H9 (cell line): ENCODE data around the gene CXCL10. TPM values are rescaled to one million over a fixed set of nuclear protein-coding genes. Genes with fewer than 3 reads are reported as not detected.

Experiments
- DNase-seq: peaks from one replicate; pipeline ENCODE4 v3.0.0-alpha.2; 2017
- H2AFZ ChIP-seq: one replicate; pipeline ENCODE4 v1.6.1; 2013; ENCODE audit warnings: mild to moderate bottlenecking, low read length, control low read depth, moderate library complexity
- H2AK5ac ChIP-seq: 2 replicates; pipeline ENCODE4 v1.6.1; 2013; ENCODE audit warnings: low read length, control low read depth, mixed read lengths; ENCODE audit not compliant: insufficient read length
- H2BK120ac ChIP-seq: one replicate; pipeline ENCODE4 v1.6.1; 2013; ENCODE audit warnings: low read depth, mild to moderate bottlenecking, low read length, control low read depth, inconsistent platforms; ENCODE audit not compliant: poor library complexity, severe bottlenecking
- H2BK12ac ChIP-seq: 2 replicates; pipeline ENCODE4 v1.6.1; 2013; ENCODE audit warnings: low read length, control low read depth, mixed read lengths, low read depth; ENCODE audit not compliant: insufficient read length
- H2BK15ac ChIP-seq: 2 replicates; pipeline ENCODE4 v1.6.1; 2013; ENCODE audit warnings: low read depth, low read length, control low read depth
- H2BK20ac ChIP-seq: one replicate; pipeline ENCODE4 v1.6.1; 2013; ENCODE audit warnings: low read depth, mild to moderate bottlenecking, low read length, control low read depth, inconsistent platforms; ENCODE audit not compliant: poor library complexity, severe bottlenecking
- H2BK5ac ChIP-seq: 2 replicates; pipeline ENCODE4 v1.6.1; 2013; ENCODE audit warnings: low read length, control low read depth, mixed read lengths; ENCODE audit not compliant: insufficient read length
- H3K14ac ChIP-seq: 2 replicates; pipeline ENCODE4 v1.6.1; 2013; ENCODE audit warnings: low read length, control low read depth; ENCODE audit not compliant: insufficient read depth
- H3K18ac ChIP-seq: 2 replicates; pipeline ENCODE4 v1.6.1; 2013; ENCODE audit warnings: low read depth, mild to moderate bottlenecking, mixed read lengths, low read length, control low read depth; ENCODE audit not compliant: insufficient read length
- H3K23ac ChIP-seq: 2 replicates; pipeline ENCODE4 v1.6.1; 2013; ENCODE audit warnings: low read length, control low read depth, mixed read lengths, low read depth; ENCODE audit not compliant: insufficient read length
- H3K23me2 ChIP-seq: 2 replicates; pipeline ENCODE4 v1.6.1; 2013; ENCODE audit warnings: low read depth, mild to moderate bottlenecking, mixed read lengths, low read length, control low read depth; ENCODE audit not compliant: insufficient read length, poor library complexity, severe bottlenecking
- H3K27ac ChIP-seq: 2 replicates; pipeline ENCODE4 v1.5.1; 2013; ENCODE audit warnings: low read length, control low read depth, mixed read lengths, low read depth; ENCODE audit not compliant: insufficient read length
- H3K27me3 ChIP-seq: 2 replicates; pipeline ENCODE4 v1.6.1; 2013; ENCODE audit warnings: low read length, control low read depth, inconsistent platforms; ENCODE audit not compliant: insufficient read depth
- H3K4ac ChIP-seq: 2 replicates; pipeline ENCODE4 v1.6.1; 2013; ENCODE audit warnings: low read depth, mild to moderate bottlenecking, control low read depth, inconsistent platforms, low read length, moderate library complexity
- H3K4me1 ChIP-seq: 2 replicates; pipeline ENCODE4 v1.6.1; 2013; ENCODE audit warnings: low read length, control low read depth, inconsistent platforms; ENCODE audit not compliant: insufficient read depth
- H3K4me2 ChIP-seq: 2 replicates; pipeline ENCODE4 v1.6.1; 2013; ENCODE audit warnings: low read length, control low read depth, mixed read lengths; ENCODE audit not compliant: insufficient read length, insufficient read depth
- H3K56ac ChIP-seq: 2 replicates; pipeline ENCODE4 v1.6.1; 2013; ENCODE audit warnings: low read depth, mild to moderate bottlenecking, mixed read lengths, low read length, control low read depth; ENCODE audit not compliant: insufficient read length
- H3K79me1 ChIP-seq: 2 replicates; pipeline ENCODE4 v1.6.1; 2013; ENCODE audit warnings: low read depth, mild to moderate bottlenecking, moderate library complexity, low read length, control low read depth, inconsistent platforms; ENCODE audit not compliant: insufficient read depth, poor library complexity, severe bottlenecking
- H3K79me2 ChIP-seq: 2 replicates; pipeline ENCODE4 v1.6.1; 2013; ENCODE audit warnings: low read length, control low read depth, inconsistent platforms; ENCODE audit not compliant: insufficient read depth
- H3K9ac ChIP-seq: 2 replicates; pipeline ENCODE4 v1.6.1; 2013; ENCODE audit warnings: low read length, control low read depth, mixed read lengths; ENCODE audit not compliant: insufficient read length; ENCODE audit errors: extremely low read depth
- H3K9me3 ChIP-seq: one replicate; pipeline ENCODE4 v1.6.1; 2013; ENCODE audit warnings: low read depth, low read length, inconsistent platforms; ENCODE audit not compliant: control insufficient read depth
- H3T11ph ChIP-seq: one replicate; pipeline ENCODE4 v1.6.1; 2013; ENCODE audit warnings: mild to moderate bottlenecking, low read length, control low read depth, inconsistent platforms
- H4K20me1 ChIP-seq: one replicate; pipeline ENCODE4 v1.6.1; 2013; ENCODE audit not compliant: control insufficient read depth, insufficient read length, insufficient read depth
- H4K5ac ChIP-seq: 2 replicates; pipeline ENCODE4 v1.6.1; 2013; ENCODE audit warnings: low read depth, mild to moderate bottlenecking, mixed read lengths, low read length, control low read depth; ENCODE audit not compliant: insufficient read length
- H4K8ac ChIP-seq: replicated peaks from 2 replicates; pipeline ENCODE4 v1.6.1; 2013; ENCODE audit warnings: low read length, control low read depth, mixed read lengths, low read depth; ENCODE audit not compliant: insufficient read length
- H4K91ac ChIP-seq: 2 replicates; pipeline ENCODE4 v1.6.1; 2013; ENCODE audit warnings: low read depth, mild to moderate bottlenecking, moderate library complexity, mixed read lengths, low read length, control low read depth; ENCODE audit not compliant: insufficient read length
- H3K27ac Mint-ChIP-seq, 3 experiments: 2 replicates in 2 of 3; 3 replicates in 1 of 3; pipeline ENCODE4 v1.8.0; 2020 to 2021; ENCODE audit warnings: mixed read lengths in 3 of 3, mild to moderate bottlenecking in 1 of 3, moderate library complexity in 1 of 3
- H3K27me3 Mint-ChIP-seq: 2 replicates; pipeline ENCODE4 v1.8.0; 2021; ENCODE audit warnings: low read depth, mild to moderate bottlenecking, moderate library complexity, mixed read lengths
- H3K36me3 Mint-ChIP-seq, 3 experiments: 2 replicates in 2 of 3; 3 replicates in 1 of 3; pipeline ENCODE4 v1.8.0; 2020 to 2021; ENCODE audit warnings: low read depth in 3 of 3, mixed read lengths in 3 of 3; ENCODE audit not compliant: insufficient read depth in 1 of 3
- H3K4me1 Mint-ChIP-seq, 2 experiments: 2 replicates each; pipeline ENCODE4 v1.8.0; 2020; ENCODE audit warnings: mixed read lengths in 2 of 2
- H3K4me3 Mint-ChIP-seq, 2 experiments: 2 replicates in 1 of 2; 3 replicates in 1 of 2; pipeline ENCODE4 v1.8.0; 2020 to 2021; ENCODE audit warnings: mild to moderate bottlenecking in 2 of 2, mixed read lengths in 2 of 2, moderate library complexity in 1 of 2
- H3K9me3 Mint-ChIP-seq, 2 experiments: 2 replicates in 1 of 2; 3 replicates in 1 of 2; pipeline ENCODE4 v1.8.0; 2020; ENCODE audit warnings: mild to moderate bottlenecking in 2 of 2, mixed read lengths in 2 of 2, moderate library complexity in 1 of 2
- CTCF ChIP-seq: fragments of 200-600 bp; sonication (generic); conservative IDR thresholded peaks from 3 replicates; pipeline ENCODE4 v1.8.0; 2021; ENCODE audit warnings: antibody characterized with exemption, mild to moderate bottlenecking
- WGBS: extraction: QIAGEN DNeasy Blood & Tissue Kit; methylation state at CpG from one replicate; pipeline ENCODE4 v1.1.7; 2013; ENCODE audit warnings: missing lambda C conversion rate, low lambda C conversion rate, mixed read lengths; ENCODE audit not compliant: insufficient read length; ENCODE audit errors: extremely low coverage; 5-methylcytosine and 5-hydroxymethylcytosine counted together
- total RNA-seq: library from RNA; stranded (reverse); gene quantifications from 2 replicates; pipeline ENCODE4 v1.2.1, GENCODE V29; 2021

The CXCL10 gene
- total RNA-seq, 1 experiment from 2014 or later, result not detected

GRCh38 chr4:76011018-76011670 lies 12.2 kb downstream of the CXCL10 start:
- Histone ChIP-seq H2BK12ac (no peak overlapping the region), H2AFZ (peak overlapping the region; percentile 73), H3K27ac (no peak overlapping the region), H2BK5ac (no peak overlapping the region), H3K4me2 (no peak overlapping the region), H3K27me3 (no peaks in the 10 kb centered on the region), H2BK20ac (no peak overlapping the region), H2BK15ac (no peak overlapping the region), H4K8ac (no peak overlapping the region), H3K79me2 (no peaks in the 10 kb centered on the region), H2AK5ac (no peak overlapping the region), H3K23me2 (no peaks in the 10 kb centered on the region), H3K56ac (no peak overlapping the region), H3K4ac (no peak overlapping the region), H3K9ac (no peak overlapping the region), H3K79me1 (no peaks in the 10 kb centered on the region), H3K18ac (no peak overlapping the region), H4K20me1 (no peaks in the 10 kb centered on the region), H3T11ph (no peak overlapping the region), H3K23ac (no peak overlapping the region), H3K4me1 (peaks cover 10% of the 10 kb centered on the region; the same call in 1 of the 2 replicates), H2BK120ac (no peak overlapping the region), H4K91ac (no peak overlapping the region), H3K9me3 (no peaks in the 10 kb centered on the region), H3K14ac (no peak overlapping the region), H4K5ac (no peak overlapping the region)
- no peak for TF ChIP-seq CTCF
- no CpG with 5 or more reads among the region's 31 CpGs for whole genome bisulfite sequencing
- no peaks in the 10 kb centered on the region for H3K36me3 Mint-ChIP-seq
- peak; percentile 31 for DNase-seq
- H3K27ac Mint-ChIP-seq, result peak overlapping the region in 1 of 3 experiments; percentile 34; a peak in 2 of 7 replicates
- H3K27me3 Mint-ChIP-seq, result peaks cover 9% of the 10 kb centered on the region; the same call in 1 of the 2 replicates
- H3K9me3 Mint-ChIP-seq, result no peaks in the 10 kb centered on the region
- H3K4me1 Mint-ChIP-seq, result peaks cover 18 to 19% of the 10 kb centered on the region in 2 experiments
- H3K4me3 Mint-ChIP-seq, result no peak overlapping the region
